GM06990 (cell line): ENCODE results near the gene EIF3K.

ENCODE experiments used
- DNase-seq: peaks from one replicate; pipeline ENCODE4 v3.0.0-alpha.2; 2011; ENCODE audit not compliant: insufficient read length; ENCODE audit errors: extremely low read depth
- H3K27me3 ChIP-seq: replicated peaks from 2 replicates; pipeline ENCODE4 v1.6.0; 2011; ENCODE audit warnings: low read length; ENCODE audit not compliant: control insufficient read depth, insufficient read depth
- H3K36me3 ChIP-seq: 2 replicates; pipeline ENCODE4 v1.5.1; 2011; ENCODE audit warnings: low read length; ENCODE audit not compliant: control insufficient read depth, insufficient read depth
- H3K4me3 ChIP-seq: replicated peaks from 2 replicates; pipeline ENCODE4 v1.5.1; 2011; ENCODE audit warnings: low read depth, mild to moderate bottlenecking, control low read depth, low read length
- TF ChIP-seq, protein P1 (sequence below): IDR thresholded peaks from 2 replicates; pipeline ENCODE4 v1.5.1; 2011; ENCODE audit warnings: low read length, control low read depth, mild to moderate bottlenecking, inconsistent platforms; ENCODE audit not compliant: insufficient read depth, poor library complexity, severe bottlenecking

EIF3K gene

DNA sequence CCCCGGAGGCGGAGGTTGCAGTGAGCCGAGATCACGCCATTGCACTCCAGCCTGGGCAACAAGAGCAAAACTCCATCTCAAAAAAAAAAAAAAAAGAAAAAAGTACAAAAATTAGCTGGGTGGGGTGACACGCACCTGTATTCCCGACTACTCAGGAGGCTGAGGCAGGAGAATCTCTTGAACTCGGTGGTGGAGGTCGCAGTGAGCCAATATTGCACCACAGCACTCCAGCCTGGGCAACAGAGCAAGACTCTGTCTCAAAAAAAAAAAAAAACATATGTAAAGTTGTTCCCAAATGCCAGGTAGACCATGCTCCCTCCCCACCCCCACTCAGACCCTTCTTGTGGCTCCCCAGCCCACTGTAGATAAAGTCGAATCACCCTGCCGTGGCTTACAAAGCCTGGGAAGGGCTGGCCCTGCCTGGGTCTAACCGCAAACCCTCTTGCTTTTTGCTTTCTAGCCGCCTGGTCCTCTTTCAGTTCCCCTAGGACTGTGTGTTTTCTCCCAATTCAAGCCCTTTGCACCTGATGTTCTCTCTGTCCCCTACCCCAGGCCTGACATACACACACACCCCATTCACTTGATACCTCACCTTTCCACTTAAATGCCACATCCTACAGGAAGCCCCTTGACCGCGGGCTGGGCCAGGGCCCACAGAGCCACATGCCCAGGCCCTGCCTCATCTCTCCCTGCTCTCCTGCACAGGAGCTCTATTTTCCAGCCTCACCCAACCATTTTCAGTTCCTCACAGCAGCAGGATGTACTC lies 35.6 kb upstream of the EIF3K start:
- TF ChIP-seq, protein P1, sequence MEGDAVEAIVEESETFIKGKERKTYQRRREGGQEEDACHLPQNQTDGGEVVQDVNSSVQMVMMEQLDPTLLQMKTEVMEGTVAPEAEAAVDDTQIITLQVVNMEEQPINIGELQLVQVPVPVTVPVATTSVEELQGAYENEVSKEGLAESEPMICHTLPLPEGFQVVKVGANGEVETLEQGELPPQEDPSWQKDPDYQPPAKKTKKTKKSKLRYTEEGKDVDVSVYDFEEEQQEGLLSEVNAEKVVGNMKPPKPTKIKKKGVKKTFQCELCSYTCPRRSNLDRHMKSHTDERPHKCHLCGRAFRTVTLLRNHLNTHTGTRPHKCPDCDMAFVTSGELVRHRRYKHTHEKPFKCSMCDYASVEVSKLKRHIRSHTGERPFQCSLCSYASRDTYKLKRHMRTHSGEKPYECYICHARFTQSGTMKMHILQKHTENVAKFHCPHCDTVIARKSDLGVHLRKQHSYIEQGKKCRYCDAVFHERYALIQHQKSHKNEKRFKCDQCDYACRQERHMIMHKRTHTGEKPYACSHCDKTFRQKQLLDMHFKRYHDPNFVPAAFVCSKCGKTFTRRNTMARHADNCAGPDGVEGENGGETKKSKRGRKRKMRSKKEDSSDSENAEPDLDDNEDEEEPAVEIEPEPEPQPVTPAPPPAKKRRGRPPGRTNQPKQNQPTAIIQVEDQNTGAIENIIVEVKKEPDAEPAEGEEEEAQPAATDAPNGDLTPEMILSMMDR, result no peak
- no peaks in the 10 kb centered on the region for H3K27me3 ChIP-seq
- peak; percentile 75 for DNase-seq
- peaks cover 6% of the 10 kb centered on the region for H3K36me3 ChIP-seq
- no peak overlapping the region for H3K4me3 ChIP-seq

DNA sequence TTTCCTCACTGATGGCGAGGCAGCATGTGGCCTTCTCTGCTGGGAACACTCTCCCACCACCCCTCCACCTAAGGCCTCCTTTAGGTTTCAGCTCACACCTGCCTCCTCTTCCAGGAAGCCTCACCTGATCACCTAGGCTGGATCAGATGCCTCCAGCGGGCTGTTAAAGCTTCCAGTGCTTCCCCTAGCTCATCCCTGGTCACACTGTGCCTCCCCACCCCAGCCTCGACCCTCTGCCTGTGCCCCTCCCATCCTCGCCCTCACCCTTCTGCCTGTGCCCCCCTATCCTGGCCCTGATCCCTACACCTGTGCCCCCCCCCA lies 35.0 kb upstream of the EIF3K start:
- Histone ChIP-seq H3K27me3 (no peaks in the 10 kb centered on the region), H3K36me3 (peaks cover 6% of the 10 kb centered on the region), H3K4me3 (no peak overlapping the region)
- TF ChIP-seq, protein P1, result no peak
- DNase-seq, result no peak

DNA sequence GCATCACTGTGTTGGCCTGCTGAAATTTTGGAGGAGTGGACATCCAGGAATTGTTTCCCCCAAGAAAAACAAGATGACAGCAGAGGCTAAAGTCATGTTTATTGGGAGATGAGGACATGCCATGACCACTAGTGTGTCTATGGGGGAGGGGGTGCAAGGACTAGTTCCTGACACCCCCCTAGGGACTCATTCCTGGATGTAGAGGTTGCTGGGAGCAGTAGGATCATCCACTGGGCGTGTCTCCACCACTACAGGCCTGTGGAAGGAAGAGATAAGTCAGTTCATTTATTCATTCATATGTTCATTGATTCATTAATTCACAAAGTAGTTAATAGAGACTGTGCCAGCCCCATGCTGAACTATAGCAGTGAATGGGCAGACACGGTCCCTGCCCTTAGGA lies 31.4 kb upstream of the EIF3K start:
- H3K36me3 ChIP-seq, result peaks cover 11% of the 10 kb centered on the region
- TF ChIP-seq, protein P1, result no peak

DNA sequence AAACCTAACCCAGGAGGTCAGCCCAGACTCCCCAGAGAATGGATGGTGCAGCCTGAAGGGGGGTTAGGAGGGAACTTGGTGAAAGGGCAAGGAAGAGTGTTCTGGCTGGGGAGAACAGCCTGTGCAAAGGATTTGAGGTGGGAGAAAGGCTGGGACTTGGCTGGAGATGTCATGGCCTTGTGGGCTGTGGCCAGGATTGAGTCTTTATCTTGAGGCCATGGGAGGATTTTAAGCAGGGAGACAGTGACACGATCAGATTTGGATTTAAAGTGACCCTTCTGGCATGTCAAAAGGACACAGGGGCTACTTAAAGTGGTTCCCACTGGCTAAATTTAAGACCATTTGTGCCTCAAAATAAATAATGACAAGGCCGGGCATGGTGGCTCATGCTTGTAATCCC lies 30.9 kb upstream of the EIF3K start:
- TF ChIP-seq, protein P1, result no peak
- Histone ChIP-seq H3K27me3 (no peaks in the 10 kb centered on the region), H3K36me3 (peaks cover 13% of the 10 kb centered on the region), H3K4me3 (no peak overlapping the region)
- no peak for DNase-seq

More for the DNA sequence above, 31.4 kb upstream of the EIF3K start:
- no peaks in the 10 kb centered on the region for H3K27me3 ChIP-seq
- DNase-seq, result no peak
- no peak overlapping the region for H3K4me3 ChIP-seq

- no peak for DNase-seq
Measured at GRCh38 chr19:38592940-38593339, 26.0 kb upstream of the EIF3K start.

More at GRCh38 chr19:38592940-38593339, 26.0 kb upstream of the EIF3K start:
- TF ChIP-seq, protein P1, result no peak
- H3K36me3 ChIP-seq, result peaks cover 32% of the 10 kb centered on the region
- no peak overlapping the region for H3K4me3 ChIP-seq
- no peaks in the 10 kb centered on the region for H3K27me3 ChIP-seq
